DND-41 (cell line): ENCODE results near the gene FUT9.

ENCODE experiments used
- EZH2 ChIP-seq: IDR thresholded peaks from 3 replicates; pipeline ENCODE4 v1.6.1; 2012; ENCODE audit warnings: borderline replicate concordance, low read depth, mild to moderate bottlenecking, moderate library complexity, low read length, inconsistent platforms; ENCODE audit not compliant: severe bottlenecking
- TF ChIP-seq, protein P1 (sequence below): IDR thresholded peaks from 2 replicates; pipeline ENCODE4 v1.5.1; 2012; ENCODE audit warnings: borderline replicate concordance, low read length, moderate library complexity, mild to moderate bottlenecking; ENCODE audit not compliant: poor library complexity, severe bottlenecking; ENCODE audit errors: extremely low read depth

DNA sequence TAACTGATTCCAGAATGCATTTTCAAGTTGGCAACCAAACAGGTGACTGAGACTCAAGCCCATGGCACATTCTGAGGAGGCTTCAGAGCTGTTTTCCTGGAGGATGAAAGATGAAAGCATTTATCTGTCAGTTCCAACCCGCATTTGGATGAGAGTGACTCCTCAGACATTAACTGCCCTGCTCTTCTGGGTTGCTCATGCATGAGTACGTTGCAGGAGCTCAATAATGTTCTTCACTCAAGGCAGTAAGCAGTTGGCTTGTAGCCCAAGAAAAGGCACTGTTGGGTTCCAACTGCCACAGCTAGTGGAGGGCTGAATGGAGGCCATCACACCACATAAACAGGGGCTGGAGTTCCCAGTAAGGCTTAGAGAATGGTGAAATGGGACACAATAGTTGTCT lies 155.3 kb downstream of the FUT9 start:
- TF ChIP-seq, protein P1, sequence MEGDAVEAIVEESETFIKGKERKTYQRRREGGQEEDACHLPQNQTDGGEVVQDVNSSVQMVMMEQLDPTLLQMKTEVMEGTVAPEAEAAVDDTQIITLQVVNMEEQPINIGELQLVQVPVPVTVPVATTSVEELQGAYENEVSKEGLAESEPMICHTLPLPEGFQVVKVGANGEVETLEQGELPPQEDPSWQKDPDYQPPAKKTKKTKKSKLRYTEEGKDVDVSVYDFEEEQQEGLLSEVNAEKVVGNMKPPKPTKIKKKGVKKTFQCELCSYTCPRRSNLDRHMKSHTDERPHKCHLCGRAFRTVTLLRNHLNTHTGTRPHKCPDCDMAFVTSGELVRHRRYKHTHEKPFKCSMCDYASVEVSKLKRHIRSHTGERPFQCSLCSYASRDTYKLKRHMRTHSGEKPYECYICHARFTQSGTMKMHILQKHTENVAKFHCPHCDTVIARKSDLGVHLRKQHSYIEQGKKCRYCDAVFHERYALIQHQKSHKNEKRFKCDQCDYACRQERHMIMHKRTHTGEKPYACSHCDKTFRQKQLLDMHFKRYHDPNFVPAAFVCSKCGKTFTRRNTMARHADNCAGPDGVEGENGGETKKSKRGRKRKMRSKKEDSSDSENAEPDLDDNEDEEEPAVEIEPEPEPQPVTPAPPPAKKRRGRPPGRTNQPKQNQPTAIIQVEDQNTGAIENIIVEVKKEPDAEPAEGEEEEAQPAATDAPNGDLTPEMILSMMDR, result no peak
- TF ChIP-seq EZH2, result no peak
